HG03571 (cell line): ENCODE results near the gene KDM7A.

Experiments
- ATAC-seq: cut with Tn5 transposase; IDR thresholded peaks from one replicate; pipeline ENCODE4 v1.9.1; 2021; ENCODE audit not compliant: unreplicated experiment

KDM7A gene, protein sequence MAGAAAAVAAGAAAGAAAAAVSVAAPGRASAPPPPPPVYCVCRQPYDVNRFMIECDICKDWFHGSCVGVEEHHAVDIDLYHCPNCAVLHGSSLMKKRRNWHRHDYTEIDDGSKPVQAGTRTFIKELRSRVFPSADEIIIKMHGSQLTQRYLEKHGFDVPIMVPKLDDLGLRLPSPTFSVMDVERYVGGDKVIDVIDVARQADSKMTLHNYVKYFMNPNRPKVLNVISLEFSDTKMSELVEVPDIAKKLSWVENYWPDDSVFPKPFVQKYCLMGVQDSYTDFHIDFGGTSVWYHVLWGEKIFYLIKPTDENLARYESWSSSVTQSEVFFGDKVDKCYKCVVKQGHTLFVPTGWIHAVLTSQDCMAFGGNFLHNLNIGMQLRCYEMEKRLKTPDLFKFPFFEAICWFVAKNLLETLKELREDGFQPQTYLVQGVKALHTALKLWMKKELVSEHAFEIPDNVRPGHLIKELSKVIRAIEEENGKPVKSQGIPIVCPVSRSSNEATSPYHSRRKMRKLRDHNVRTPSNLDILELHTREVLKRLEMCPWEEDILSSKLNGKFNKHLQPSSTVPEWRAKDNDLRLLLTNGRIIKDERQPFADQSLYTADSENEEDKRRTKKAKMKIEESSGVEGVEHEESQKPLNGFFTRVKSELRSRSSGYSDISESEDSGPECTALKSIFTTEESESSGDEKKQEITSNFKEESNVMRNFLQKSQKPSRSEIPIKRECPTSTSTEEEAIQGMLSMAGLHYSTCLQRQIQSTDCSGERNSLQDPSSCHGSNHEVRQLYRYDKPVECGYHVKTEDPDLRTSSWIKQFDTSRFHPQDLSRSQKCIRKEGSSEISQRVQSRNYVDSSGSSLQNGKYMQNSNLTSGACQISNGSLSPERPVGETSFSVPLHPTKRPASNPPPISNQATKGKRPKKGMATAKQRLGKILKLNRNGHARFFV

DNA sequence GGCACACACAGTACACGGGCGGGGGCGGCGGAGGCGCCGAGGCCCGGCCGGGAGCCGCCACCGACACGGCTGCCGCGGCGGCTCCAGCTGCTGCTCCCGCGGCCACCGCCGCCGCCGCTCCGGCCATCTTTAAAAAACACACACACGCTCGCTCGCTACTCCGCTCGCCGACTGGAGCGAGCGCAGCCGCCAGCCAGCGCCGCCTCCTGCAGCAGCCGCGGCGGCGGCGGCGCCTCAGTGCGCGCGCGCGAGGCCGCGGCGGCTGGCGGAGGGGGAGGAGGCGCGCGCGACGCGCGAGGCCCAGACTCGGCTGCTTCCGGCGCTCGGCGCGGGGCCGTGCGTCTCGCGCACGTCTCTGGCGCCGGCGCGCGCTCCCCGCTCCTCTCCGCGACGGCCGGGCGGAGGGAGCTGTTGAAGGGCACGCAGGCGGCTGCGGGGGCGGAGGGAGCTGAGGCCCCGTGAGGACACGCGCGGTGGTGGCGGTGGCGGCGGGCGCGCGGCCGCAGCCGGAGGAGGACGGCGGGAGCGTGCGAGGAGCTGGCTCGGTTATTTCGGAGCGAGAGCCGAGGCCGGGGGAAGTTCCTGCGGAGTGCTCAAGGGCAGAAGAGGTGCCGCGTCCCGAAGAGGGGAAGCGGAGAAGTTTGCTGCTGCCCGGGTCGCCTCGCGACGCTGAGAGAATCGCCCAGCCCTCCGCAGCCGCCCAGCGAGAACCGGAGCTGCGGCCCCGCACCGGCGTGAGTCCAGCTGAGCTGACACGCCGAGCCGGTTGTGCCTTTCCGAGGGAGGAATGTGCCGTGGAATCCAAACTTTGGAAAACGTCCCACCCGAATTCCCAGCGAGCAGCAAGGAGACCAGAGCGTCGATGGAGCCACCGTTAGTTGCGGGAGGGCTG lies at the start of gene KDM7A:
Gene KDM7A (minus strand): TSS at position 173 of the 892 bp plus-strand sequence. CDS start 46 bp downstream, at position 127.
- peak; percentile 67 for ATAC-seq

DNA sequence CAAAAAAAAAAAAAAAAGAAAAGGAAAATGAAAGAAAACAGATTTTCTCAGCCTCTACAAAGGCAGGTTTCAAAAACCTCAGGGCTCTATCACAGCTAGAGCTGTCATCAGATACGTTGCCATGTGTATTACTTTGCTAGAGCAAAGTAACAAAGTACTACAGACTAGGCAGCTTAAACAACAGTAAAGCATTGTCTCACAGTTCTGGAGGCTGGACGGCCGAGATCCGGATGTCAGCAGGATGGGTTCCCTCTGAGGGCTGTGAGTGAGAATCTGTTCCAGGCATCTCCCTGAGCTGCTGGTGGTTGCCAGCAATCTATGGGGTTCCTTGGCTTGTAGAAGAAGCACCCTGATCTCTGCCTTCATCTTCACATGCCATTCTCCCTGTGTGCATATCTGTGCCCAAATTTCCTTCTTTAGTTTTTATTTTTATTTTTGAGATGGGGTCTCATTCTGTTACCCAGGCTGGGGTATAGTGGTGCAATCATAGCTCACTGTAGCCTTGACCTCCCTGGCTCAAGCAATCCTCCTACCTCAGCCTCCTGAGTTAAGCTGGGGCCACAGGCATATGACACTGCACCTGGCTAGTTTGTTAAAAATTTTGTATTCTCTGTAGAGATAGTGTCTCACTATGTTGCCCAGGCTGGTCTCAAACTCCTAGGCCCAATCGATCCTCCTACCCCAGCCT lies 48.9 kb upstream of the KDM7A start:
- ATAC-seq = no peak

DNA sequence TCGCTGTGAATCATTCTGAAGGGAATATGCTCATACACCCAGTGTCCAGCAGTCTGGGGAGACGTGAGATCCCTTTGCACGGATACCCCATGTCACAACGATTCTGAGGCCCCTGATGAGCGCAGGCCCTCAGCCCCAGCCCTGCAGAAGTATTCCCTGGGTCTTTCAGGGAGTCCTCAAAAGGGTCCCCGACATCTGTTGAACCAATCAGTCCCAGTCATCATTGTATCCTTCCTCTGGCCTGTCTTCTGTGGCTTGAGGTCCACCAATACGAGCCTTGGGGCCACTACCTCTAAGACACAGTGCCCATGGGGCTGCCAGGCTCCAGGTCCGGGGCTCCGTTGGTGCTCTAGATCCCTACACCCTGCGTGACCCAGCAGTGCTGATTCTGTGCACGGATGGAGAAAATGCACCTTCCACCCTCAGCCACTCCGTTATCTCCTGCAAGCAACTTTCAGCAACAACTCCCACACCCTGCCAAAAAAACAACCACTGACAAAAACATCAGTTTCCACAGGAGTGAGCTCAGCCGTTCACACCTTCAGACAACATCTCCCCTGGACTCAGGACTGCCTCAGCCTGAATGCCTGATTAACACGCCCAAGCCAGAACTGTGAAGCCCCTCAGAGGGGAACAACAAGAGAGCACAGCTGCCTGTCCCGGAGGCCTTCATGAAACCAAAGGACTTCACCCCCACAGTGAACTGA lies 46.9 kb upstream of the KDM7A start:
- no peak for ATAC-seq

DNA sequence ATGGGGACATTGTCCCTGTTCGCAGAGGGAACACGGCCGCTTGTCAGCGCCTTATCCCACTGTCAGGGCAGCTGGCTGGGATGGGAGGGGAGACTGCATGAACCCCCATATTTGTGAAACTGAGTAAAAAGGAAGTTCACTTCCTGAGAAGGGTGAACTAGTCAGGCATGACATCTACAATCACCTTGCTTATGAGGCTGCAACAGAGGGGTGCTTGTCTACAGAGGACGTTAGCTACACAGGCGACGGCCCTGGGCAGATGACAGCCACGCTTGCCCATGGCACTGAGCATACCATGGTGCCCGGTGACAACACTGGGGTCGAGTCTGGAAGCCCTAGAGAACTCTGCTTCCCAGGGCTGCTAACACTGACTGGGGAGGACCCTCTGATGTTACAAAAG lies 46.0 kb upstream of the KDM7A start:
- ATAC-seq = no peak

DNA sequence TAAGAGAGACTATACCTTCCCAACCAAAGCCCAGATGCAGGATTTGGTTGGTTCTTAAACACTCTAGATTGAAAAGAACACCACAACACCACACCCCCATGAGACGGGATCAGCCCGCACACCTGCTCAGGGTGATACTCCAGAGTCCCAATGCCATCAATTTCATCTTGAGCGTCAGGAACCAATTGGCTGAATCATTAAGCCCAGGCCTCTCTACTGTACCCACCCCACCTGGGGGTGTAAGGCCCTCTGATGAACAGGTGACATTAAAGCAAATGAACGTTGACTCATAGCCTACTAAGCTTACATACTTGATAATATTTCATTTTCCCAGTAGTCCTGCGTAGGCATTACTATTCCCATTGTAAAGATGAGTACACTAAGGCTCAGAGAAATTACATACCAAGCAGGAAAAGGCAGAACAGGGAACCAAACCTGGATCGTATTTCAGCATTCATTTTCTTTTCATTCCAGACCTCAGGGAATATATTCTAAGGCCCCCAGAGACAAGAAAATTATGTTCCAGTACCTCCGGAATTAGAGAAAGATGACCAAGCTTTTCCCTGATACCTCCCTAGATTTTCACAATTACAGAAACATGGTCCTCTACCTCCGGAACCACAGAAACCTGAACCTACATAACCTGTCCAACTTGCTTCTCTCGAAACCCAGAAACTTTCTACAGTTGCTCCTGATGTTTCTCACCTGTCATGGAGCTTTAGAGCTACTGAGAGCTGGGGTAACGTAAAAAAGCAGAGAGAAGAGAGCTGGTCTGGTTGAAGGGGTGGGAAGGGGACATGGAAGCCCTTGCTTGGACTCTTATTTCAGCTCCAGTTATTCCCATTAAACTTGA lies 43.1 kb upstream of the KDM7A start:
- ATAC-seq = no peak

DNA sequence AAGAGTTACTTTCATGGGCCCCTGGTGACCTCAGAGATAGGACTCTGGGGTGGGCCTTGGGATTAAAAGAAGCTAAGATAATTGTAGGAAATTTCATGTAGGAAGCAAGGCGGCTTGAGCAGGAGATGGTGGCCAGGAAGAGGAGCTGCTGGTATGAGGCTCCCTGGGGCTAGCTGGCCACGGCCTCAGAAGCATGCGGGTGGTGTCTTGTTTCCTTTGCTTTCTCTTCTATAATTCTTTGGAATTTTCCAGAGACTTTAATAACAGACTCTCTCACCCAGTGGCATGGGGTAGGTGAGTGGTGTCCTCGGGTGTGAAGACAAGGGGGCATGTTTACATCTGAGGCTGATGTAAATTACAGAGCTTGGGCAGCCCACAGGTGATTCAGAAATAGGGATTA lies 41.9 kb upstream of the KDM7A start:
- no peak for ATAC-seq

DNA sequence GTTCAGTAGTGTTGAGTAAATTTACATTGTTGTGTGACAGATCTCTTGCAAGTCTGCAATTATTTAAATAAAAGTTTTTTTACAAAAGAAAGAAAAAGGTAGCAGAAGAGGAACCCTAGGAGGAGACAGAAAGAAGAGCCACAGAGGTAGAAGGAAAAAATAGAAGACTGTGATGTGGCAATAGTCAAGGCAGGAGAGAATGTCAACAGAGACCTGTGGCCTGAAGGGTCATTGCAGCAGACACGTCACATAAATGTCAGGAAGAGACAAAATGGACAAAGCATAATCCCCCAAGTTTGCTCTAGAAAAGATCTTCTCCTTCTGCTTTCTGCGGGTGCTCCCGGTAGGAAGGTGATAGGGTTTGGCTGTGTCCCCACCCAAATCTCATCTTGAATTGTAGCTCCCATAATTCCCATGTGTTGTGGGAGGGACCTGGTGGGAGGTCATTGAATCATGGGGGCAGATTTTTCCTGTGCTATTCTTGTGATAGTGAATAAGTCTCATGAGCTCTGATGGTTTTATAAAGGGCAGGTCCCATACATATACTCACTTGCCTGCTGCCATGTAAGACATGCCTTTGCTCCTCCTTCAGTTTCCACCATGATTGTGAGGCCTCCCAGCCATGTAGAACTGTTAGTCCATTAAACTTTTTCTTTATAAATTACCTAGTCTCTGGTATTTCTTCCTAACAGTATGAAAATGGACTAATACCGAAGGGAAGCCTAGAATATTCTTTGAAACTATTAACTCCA lies 41.1 kb upstream of the KDM7A start:
- no peak for ATAC-seq

DNA sequence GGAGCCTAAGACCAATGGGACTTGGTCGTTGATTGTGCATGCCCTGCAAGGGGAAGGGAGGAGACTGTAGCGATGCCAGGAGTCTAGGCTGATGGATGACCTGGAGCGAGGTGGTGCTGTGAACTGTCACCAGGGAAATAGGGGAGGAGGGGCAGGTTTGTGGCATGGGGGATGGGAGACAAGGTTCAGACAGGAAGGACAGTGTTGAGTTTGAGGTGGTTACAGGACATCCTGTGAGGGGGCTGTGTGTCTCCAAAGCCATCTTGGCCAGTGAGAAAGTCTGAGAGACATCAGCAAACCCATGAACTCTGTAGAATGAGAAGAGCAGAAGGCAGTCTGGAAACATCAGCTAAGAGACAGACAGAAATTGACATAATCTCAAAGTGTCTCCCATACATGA lies 38.5 kb upstream of the KDM7A start:
- no peak for ATAC-seq

DNA sequence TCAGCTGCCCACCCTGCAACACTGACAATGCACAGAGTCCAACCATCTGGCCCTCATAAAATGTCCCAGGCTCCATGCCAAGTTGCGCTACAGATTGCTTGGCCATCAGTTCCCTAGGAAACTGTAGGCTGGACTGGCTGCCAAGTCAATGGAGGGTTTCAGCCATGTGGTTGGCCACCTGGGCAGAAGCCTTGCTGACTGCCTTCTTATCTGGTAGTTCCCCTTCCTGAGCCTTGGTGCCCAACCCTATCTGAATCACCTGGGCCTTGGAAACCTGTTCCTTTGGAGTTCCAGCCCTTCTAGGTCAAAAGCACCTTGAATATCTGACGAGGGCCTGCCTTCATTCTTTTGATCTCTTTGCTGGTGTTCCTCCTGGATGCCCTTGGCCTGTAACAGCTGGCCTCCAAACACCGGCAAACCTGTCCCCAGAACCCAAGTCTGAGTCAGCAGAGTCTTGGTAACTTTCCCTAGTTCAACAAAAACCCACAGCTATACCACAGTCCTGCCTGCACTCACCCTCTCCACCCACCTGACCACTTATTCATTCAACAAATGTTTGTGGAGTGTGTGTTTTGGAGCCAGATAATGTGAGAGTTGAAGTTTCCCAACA lies 37.4 kb upstream of the KDM7A start:
- ATAC-seq = no peak

DNA sequence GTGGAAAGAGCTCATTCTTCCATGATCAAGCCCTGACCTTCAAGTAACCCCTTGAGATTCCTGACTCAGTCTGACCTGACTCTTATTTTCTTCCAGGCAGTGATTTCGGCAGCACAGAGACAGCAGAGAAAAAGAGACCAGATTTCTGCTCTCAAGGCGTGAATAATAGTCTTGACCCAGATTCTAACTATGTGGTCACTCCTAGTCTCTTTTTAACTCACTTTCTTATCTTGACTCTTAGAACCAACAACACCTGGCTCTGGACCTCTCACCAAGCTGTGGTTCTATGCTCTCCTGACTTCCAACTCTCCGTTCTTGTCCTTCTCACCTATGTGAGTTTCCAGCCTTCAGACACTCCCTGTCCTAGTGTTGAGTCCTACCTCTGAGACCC lies 36.9 kb upstream of the KDM7A start:
- ATAC-seq = no peak

DNA sequence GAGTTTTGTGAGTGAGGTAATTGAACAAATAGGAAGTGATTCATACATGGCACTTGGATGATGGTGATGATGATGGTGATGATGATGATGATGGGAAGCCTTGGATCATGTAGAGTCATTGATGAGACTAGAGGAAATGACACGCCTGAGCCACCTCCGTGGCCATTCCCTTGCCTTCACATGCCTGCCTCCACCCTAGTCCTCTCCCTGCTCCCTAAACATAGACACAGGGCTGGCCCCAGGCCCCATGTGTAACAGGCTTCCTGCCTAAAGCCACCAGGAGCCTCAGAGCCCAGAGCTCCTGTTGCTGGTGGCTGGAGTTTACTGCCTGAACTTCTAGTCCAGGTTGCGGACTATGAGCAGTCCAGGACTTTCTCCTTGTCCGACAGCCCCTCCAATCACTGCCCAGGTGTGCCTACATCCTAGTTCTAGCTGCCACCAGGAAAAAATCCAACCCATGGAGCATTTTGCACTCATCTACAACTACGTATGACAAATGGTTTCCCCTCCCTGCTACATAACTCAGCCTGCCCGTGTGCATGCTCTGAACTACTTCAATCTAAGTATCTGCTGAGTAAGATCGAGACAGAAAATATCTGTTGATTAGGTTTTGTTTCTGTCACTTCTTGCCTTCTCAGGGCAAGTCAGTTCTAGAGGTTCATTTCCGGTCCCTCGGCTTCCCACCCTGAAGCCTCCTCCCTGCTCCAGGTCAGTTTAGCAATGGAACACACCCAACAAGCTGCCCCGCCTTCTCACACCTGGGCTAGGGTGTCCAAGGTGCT lies 35.5 kb upstream of the KDM7A start:
- ATAC-seq = peak; percentile 50

DNA sequence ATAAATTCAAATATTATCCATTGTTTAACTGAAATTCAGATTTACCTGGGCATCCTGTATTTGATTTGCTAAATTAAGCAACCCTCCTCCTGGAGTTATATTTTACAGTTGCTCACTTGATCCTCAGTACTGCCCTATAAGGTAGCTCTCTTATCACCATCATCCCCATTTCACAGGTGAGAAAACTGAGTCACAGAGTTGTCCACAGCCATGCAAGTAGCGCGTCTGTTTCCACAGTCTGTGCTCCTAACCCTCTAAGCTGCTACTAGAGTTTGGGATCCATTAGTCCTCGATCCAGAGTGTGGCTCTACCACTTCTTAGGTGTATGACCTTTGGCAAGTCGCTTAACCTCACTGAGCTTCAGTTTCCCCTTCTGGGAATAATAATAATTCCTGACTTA lies 34.9 kb upstream of the KDM7A start:
- no peak for ATAC-seq

DNA sequence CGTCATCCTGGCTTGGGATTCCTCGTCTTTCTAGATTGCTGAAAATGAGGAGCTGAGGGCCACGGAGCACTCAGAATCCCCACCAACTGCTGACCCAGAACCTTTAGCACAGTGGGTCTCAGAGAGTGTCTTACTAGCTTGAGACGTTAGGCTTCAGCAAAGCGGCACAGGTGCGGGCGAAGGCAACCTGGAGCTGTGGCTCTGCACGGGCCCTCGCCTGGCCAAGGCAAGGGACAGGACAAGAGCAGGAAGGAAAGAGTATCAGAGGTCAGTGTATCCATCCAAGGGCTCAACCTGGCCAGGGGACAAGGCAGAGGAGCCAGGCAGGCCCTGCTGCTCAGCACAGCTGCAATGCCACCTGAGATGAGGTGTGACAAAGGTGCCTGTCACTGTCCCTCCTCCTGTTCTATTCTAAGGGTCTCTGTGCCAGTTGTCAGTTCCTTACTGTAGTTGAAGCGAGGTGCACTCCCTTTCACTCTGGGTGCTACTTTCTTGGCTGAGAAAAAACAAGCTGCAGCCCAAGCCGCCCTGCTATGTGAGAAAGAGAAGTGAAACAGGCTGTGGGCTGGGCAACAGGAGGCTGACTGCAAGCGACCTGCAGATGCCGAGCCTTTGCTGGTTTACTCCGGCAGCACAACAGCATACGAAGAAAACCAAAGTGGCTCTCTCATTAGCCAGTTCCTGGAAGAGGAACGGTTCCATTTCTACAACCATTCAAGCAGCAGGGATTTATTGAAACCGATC lies 33.3 kb upstream of the KDM7A start:
- ATAC-seq = peak; percentile 90

DNA sequence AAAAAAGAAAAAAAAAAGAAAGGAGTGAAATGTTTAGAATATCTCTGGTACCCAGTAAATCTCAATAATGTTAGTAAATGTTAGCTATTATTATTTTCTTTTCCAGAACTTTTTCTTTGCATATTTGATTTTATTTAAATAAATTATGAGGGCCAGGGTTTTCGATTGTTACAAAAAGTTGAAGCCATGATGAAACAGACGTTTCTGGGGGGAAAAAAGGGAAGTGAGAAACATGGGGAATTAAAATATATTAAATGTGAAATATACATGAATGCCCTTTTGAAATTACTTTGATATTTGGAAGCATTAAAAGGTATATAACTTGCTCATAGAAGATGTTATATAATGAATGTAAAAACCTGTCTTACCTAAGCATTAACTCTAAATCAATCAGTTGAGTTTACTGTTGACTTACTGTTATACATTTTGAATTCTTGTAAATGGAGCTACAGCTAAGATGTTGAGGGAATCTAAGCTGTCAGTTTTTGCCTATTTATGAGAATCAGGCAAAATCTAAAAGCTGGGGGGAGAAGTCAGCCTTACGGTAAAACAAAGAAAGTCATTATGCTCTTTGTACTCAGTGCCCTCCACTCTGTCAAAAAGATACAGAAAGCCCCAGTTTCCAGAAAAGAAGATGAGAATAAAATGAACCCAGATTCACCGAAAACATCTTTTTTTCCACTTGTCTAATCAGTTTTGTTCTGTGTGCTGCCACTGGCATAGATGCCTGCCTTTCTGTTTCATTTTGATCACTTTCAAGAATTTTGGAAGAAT lies 30.0 kb upstream of the KDM7A start:
- ATAC-seq = no peak

DNA sequence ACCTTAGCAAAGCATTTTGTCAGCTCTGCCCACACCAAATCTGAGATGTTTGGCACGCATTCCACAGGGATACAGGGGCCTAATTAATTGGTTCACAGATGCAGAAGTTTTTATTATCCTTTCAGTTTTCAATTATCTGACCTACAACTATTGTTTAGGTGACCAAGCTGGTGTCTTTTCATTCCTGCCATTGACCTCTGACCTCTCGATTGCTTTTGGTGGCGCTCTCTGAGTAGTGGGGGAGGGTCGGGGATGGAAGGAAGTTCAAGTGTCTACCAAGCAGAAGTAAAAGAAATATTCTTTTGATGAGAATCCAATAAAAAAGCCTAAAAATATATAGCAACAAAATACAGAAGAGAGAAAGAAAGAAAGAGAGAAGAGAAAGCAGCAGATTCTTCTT lies 28.8 kb upstream of the KDM7A start:
- ATAC-seq = no peak

DNA sequence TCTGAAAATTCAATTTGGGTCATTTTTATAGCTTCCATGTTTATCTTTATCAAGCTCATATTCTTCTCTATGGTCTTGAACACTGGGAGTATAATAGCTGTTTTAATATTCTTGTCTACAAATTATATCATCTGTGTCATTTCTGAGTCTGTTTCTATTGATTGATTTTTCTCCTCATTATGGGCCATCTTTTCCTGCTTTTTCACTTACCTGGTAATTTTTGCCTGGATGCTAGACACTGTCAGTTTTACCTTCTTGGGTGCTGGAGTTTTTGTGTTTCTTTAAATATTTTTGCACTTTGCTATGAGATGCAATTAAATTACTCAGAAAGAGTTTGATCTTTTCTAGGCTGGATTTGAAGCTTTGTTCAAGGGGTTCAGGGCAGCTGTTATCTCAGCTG lies 26.8 kb upstream of the KDM7A start:
- ATAC-seq = no peak
